RWPE1 (cell line): ENCODE measurements around the gene TSPAN32.

Experiments used
- CTCF ChIA-PET: fragments of 350-600 bp; sonication (Branson Sonifier 250); formaldehyde crosslinking; extraction: SDS; loops from one replicate; lab custom pipeline; 2021; lab: Yijun Ruan, JAX
- POLR2A ChIA-PET: fragments of 400-600 bp; formaldehyde crosslinking; extraction: SDS; loops from one replicate; lab custom pipeline; 2020; ENCODE audit warnings: antibody characterized with exemption; ENCODE audit not compliant: low non-redundant PET; lab: Yijun Ruan, JAX
- DNase-seq: peaks from one replicate; pipeline ENCODE4 v3.0.0; 2012; ENCODE audit warnings: low spot score
- H3K27ac ChIP-seq: fragments of 450-650 bp; 2 replicates; pipeline ENCODE4 v1.5.1; 2017
- TF ChIP-seq, protein P1 (sequence below): fragments of 450-650 bp; conservative IDR thresholded peaks from 2 replicates; pipeline ENCODE4 v1.5.1; 2017; ENCODE audit warnings: low read depth, mild to moderate bottlenecking

The TSPAN32 gene

DNA sequence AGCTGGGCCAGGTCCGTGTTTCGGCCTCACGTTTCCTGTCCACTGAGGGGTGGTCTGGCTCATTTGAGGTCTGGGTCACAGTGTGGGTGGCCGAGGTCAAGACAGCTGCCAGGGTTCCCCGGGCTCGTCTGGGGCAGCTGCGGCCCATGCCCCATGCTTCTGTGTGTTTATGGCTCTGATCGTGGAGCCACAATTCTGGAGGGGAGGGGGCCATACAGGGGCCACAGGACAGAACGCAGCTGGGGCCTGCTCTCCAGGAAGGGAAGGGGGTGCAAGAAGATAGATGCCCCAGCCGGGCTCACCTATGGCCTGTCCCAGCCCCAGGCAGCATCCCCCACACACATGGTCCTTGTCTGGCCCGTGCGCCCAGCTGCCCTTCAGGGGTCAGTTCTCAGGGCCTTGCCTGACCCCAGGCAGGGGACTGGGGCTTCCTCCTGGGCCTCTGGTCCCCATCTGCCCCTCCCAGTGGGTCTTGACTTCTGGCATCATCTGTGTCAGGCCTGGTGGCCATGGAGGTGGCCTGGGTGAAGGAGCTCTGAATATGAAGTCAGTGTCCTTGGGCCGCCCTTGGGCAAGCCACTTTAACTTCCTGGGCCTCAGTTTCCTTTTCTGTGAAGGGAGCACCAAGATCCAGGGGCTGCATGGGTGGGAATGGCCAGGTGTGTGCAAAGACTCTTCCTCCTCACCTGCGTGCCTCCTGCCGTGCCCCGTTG lies 8.4 kb downstream of the TSPAN32 start:
- CTCF ChIA-PET: interaction anchor here (0.6 to 4.1 kb wide), 4 partner anchors 82 to 567 kb away, joined by 3 to 55 read pairs (median 4); no protein-coding TSS in a partner anchor
- DNase-seq: no peak
- TF ChIP-seq, protein P1, sequence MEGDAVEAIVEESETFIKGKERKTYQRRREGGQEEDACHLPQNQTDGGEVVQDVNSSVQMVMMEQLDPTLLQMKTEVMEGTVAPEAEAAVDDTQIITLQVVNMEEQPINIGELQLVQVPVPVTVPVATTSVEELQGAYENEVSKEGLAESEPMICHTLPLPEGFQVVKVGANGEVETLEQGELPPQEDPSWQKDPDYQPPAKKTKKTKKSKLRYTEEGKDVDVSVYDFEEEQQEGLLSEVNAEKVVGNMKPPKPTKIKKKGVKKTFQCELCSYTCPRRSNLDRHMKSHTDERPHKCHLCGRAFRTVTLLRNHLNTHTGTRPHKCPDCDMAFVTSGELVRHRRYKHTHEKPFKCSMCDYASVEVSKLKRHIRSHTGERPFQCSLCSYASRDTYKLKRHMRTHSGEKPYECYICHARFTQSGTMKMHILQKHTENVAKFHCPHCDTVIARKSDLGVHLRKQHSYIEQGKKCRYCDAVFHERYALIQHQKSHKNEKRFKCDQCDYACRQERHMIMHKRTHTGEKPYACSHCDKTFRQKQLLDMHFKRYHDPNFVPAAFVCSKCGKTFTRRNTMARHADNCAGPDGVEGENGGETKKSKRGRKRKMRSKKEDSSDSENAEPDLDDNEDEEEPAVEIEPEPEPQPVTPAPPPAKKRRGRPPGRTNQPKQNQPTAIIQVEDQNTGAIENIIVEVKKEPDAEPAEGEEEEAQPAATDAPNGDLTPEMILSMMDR: no peak
- no peak overlapping the region for H3K27ac ChIP-seq
- POLR2A ChIA-PET: interaction anchor here (0.5 kb wide), 1 partner anchor 11 kb away, joined by 3 read pairs; no protein-coding TSS in a partner anchor

DNA sequence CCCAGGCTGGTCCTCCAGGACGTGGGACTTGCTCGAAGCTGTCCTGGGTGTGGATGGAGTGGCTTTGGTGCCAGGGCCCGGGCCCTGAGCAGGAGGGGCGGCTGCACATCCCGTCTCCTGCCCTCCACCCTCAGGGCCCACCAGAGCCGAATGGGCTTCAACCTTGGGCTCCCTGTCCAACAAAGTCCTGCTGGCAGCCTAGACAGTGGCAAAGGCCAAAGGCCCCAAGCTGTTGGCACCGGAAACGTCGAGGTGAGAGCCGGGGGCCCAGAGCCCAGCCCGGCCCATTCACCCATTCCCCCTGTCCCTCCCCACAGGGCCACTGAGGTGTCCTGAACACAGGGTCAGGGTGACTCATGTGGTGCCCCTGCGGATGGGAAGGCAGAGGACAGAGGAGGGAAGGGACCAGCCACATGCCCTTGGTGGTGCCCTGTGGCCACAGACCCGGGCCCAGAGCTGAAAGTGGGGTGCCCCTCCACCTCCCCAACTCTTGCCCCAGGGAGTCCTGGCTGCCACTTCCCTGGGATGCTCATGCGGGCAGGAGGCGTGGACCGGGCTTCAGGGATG lies 9.1 kb downstream of the TSPAN32 start:
- no peak overlapping the region for H3K27ac ChIP-seq
- POLR2A ChIA-PET: no interaction called here
- DNase-seq: no peak
- TF ChIP-seq, protein P1: no peak
- CTCF ChIA-PET: interaction anchor here (0.6 to 4.1 kb wide), 4 partner anchors 81 to 117 kb away, joined by 3 to 55 read pairs (median 6); no protein-coding TSS in a partner anchor

DNA sequence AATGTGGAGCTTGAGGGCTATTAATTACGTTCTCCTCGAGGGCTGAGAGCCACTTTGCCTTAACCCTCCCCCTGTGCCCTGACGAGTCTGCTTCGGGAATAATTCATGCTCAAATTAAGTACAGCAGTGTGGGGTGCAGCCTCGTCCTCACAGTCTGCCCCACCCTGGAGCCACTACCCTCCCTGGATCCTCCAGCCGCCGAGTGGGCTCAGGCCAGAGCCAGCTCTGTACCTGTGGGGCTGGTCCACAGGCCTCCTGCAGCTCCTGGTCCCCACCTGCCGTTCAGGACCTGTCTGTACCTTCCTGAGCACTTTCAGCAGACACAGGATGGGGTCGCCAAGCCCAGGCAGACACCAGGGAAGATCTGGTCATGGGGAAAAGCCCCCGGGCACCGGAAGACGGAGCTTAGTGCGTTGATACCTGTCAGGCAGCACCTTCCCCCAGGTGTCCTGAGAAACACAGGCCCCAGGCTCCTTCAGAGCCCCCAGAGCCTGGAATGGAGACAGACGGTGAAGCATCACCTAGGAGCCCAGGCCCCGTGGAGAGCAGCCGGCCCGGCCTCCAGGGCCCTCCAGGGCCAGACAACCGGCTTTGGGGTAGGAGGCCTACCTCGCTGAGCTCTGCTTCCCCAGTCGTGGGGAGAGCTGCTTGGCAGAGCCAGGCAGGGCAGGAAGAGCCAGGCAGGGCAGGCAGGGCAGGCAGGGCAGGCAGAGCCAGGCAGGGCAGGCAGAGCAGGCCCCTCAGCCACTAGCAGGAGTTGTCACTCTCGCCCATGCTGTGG lies 9.7 kb downstream of the TSPAN32 start:
- DNase-seq: no peak
- POLR2A ChIA-PET: no interaction called here
- CTCF ChIA-PET: interaction anchor here (1.1 to 4.1 kb wide), 2 partner anchors 109 to 118 kb away, joined by 8 to 55 read pairs; no protein-coding TSS in a partner anchor
- TF ChIP-seq, protein P1: no peak
- H3K27ac ChIP-seq: peak overlapping the region; percentile 9; the same call in 1 of the 2 replicates

DNA sequence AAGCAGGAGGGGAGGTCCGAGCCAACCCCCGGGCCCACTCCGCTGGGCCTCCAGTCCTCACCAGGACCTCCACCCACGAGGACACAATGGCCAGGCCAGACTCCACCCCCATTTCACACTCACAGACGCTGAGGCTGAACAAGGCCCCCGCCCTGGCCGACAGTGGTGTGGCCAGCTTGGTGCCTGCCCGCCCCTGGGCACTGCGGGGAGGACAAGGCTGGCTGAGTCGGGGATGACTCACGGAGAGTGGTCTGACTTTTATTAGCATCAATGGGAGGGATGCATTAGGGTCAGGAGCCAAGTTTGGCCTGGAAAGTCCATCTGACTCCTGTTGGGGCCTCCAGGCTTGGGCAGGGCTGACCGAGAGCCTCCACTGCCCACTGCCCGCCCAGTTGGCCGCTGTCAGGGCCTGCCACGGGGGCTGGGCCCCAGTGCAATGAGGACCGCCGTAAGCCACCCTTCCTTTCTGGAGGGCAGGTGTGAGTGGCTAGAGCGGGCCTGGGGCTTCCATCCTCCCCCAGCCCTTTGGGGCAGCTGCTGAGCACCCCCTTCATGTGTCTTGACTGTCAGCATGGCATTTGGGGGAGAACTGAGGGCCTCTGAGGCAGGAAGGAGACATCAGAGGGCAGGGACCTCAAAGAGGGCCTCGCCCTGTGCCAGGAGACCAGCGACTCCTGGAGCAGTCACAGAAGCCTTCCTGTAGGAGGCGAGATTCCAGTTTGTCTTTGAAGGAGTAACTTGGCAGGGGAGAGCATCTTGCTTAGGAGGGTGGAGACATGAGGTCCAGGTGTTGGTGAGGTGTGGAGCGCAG lies 10.6 kb downstream of the TSPAN32 start:
- no peak overlapping the region for H3K27ac ChIP-seq
- POLR2A ChIA-PET: no interaction called here
- DNase-seq: no peak
- CTCF ChIA-PET: interaction anchor here (0.5 to 4.1 kb wide), 3 partner anchors 10 to 119 kb away, joined by 3 to 55 read pairs (median 8); no protein-coding TSS in a partner anchor
- TF ChIP-seq, protein P1: no peak

DNA sequence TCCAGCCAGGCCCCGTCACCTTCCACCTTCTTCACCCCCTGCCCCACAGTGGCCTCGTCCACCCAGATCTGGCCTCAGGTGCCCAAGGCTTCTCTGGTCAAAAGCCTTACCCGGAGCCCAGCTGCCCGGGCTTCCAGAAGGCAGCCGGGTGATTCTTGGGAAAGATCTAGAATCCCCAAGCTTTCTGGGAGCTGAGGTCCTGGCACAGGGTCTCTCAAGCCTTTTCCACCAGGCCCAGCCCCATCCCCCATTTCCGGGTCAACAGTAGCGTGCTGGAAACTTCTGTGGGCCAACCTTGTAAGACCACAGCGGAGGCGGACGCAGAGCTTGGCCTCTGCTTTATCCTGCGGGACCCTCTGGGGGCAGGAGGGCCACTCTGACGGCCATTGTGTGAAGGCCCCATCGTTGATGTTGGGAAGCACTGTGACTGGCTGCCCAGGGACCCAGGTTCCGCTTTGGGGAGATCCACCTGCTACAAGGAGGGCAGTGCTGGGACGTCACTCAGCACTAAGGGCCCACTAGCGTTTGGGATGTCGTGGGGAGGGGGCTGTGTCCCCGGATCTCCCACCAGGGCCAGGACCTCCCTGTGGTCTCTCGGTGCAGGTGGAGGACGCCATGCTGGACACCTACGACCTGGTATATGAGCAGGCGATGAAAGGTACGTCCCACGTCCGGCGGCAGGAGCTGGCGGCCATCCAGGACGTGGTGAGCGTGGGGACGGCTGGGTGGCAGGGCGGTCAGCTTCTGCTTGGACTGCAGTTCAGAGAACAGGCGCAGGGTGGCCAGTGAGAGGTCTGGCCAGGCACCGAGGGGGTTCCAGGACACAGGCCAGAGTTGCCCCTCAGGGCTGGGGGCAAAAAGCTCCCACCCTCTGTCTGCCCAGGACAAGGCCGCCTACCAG lies 11.5 kb downstream of the TSPAN32 start:
- no peak overlapping the region for H3K27ac ChIP-seq
- TF ChIP-seq, protein P1: no peak
- CTCF ChIA-PET: interaction anchor here (0.5 to 1.0 kb wide), 2 partner anchors 8 to 9 kb away, joined by 3 read pairs; no protein-coding TSS in a partner anchor
- POLR2A ChIA-PET: no interaction called here
- no peak for DNase-seq
